NCI-H1105 treated with DMSO at 0.1 percent for 48 hours (cell line): Measurements from ENCODE around the gene APOE.
A peak's percentile ranks its signal among the peaks of the same experiment; 100 is the strongest.
"Not testable (repeated sequence)": the region's sequence is repeated elsewhere in the genome, so short reads cannot be mapped to it uniquely, and the experiment has no call there.

Experiments used
- DNase-seq: peaks from one replicate; lab custom pipeline; 2025; lab: John Stamatoyannopoulos, UW

Gene APOE

DNA sequence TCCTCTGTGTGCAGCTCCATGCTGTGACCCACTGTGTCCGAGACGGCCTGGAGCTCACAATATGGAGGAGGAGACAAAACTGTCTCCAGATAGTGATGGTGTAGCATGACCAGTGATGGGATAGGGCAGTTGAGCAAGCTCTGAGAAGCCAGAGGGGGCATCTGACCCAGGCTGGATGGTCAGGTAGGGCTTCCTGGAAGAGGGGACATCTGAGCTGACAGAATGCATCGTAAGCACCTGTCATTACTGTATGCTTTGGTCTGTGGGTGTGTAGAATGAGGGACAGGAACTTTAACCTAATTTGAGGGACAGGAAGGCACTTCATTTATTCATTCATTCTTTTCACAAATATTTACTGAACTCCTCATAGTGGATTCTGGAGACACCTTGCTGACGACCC, 21.0 kb upstream of the APOE start:
- DNase-seq = no peak

DNA sequence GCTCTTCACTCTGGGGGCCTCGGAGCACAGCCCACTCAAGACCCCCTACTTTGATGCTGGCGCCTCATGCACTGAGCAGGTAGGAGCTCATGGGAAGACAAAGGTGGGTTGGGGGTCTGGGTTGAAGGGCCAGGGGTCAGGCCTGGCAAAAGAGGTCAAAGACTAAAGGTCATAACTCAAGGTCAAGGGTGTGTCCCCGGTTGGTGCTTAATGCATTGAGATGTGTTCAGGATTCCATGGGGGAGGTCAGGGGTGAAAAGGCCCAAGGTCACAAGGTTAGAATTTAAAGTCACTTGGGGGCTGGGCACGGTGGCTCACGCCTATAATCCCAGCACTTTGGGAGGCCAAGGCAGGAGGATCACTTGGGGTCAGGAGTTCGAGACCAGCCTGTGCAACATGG, 19.5 kb upstream of the APOE start:
- no peak for DNase-seq

DNA sequence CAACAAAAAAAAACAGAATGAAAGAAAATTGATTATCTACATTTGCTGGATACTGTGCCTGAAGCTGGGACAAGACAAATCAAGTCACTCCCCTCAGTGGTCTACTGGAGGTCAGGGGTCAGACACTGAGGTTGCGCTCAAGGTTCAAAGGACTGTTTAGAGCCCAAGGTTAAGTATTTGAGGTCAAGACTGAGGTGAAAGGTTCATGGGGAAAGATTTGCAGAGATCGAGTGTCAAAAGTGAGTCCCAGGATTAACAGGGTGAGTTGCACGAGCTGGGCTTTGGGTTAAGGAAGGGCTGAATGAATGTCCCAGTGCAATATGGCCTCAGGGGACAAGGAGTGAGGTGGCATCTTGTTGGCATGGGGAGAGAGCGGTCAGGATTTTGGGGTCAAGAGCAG, 17.9 kb upstream of the APOE start:
- DNase-seq = no peak

GRCh38 chr19:44888335-44888734, 17.3 kb upstream of the APOE start:
- not testable (repeated sequence) for DNase-seq

- no peak for DNase-seq
Observed at GRCh38 chr19:44889830-44890365, 15.7 kb upstream of the APOE start.

DNA sequence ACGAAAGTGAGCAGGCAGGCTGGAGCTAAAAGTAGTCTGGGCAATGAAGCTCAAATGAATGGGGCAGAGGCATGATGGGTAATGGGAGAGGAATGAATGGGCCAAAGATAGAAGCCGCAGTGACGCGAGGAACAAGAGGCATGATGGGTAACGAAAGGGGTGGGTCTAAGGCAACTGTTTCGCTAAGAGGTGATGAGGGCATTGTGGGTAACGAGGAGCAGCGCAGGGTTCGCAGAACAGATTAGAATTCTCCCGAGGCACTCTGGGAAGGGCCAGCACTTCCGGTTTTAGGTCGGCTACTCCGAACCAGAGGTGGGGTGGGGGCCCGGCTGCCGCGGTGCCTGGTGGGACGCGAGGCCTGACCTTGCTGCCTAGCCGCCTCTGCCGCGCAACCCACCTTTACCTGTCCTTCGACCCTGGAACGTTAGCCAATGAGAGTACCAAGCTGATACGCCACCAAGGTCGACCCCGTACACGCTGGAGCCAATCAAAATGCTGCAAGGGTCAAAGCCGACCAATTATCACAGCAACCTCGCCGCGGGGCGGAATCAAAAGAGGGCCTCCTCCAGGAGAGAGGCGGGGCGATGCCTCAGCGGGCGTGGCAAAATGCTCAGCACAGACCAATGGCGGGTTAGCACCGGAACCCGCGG, 15.1 kb upstream of the APOE start:
- DNase-seq = peak; percentile 100

- peak; percentile 100 for DNase-seq
Observed at GRCh38 chr19:44891016-44891882, 14.3 kb upstream of the APOE start, which contains the start of gene TOMM40. TOMM40 (plus strand) TSS chr19:44891254; CDS start chr19:44891416, 162 bp downstream.

DNA sequence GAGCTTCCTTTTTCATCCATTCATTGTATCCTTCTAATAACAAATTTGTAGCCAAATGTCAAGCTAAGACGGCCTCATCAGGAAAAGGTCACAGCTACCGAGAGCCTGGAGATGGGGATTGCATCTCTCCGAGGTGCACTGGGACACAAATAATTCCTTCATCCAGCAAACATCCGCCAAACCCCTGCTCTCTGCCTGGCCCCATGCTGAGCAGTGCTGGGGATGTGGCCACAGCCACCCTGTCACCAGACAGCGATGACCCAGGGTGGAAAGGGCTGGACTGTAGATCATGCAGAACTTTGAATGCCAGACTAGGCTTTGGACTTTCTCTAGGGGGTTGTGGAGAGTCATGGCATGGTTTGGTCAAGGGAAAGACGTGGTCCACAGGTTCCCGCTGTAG, 12.7 kb upstream of the APOE start:
- DNase-seq = no peak

DNA sequence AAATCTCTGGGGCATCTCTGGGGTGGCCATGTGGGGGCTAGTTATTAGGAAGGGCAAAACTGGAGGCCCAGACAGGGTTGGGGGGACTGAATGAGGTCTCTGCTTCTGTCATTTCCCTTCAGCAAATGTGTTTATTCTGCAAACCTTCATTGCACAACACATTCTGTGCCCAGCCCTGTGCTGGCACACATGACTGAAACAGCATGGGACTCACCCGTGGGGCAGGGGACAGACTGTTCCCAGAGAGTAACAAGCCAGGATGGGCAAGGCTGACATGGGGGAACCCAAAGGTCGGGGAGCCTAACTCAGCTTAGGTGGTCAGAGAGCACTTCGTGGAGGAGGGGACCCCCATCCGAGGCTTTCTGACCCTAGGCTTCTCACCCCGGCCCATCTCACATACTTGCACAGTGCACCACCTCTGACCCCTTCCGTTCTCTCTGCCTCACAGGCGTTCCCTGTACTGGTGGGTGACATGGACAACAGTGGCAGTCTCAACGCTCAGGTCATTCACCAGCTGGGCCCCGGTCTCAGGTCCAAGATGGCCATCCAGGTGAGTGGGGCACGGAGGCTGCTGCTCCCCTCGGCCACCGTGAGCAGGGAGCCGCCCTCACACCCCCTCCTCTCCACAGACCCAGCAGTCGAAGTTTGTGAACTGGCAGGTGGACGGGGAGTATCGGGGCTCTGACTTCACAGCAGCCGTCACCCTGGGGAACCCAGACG, 12.1 kb upstream of the APOE start:
- DNase-seq = no peak

GRCh38 chr19:44894052-44894400, 11.6 kb upstream of the APOE start:
- DNase-seq = no peak

DNA sequence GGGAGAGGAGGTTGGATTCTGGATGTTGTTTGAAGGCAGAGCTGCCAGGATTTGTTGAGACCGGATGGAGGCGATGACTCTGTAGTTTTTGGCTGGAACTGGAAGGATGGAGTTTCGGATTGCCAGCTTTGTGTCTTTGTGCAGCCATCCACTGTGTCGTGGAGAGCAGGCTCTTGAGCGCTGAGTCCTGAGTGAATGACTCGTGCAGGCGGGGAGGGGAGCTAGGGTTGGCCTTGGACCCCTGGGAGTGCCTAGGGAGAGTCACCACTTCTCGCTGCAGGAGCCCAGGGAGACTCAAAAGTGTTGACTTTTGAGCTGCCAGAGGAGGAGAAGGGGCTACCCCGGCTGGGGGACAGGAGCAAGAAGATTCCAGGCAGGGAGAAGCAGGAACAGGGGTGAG, 10.7 kb upstream of the APOE start:
- DNase-seq = no peak

DNA sequence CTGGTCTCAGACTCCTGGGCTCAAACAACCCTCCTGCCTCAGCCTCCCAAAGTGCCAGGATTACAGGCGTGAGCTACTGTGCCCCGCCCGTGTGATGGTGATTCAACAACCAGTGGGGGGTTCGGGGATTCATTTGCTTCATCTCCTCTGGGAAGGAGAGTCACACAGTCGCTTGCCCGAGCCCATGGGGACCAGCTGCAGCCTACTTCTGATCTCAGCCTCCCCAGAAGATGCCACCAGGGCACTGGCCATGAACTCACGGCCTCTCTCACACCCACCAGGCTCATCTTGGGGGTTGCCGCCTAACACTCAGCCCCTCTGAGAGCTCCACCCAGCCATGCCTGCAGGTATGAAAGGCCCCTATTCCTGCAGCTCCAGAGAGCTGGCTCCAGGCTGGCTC, 7.8 kb upstream of the APOE start:
- no peak for DNase-seq

- no peak for DNase-seq
Observed at GRCh38 chr19:44900328-44901244, 5.0 kb upstream of the APOE start.

GRCh38 chr19:44903216-44903601, 2.4 kb upstream of the APOE start:
- no peak for DNase-seq

GRCh38 chr19:44903602-44904425, 1.8 kb upstream of the APOE start:
- DNase-seq = peak; percentile 41

- no peak for DNase-seq
Observed at GRCh38 chr19:44904426-44904994, 1.1 kb upstream of the APOE start.

- DNase-seq = no peak
Observed at GRCh38 chr19:44907613-44908012, 2.0 kb downstream of the APOE start.

- DNase-seq = no peak
Observed at GRCh38 chr19:44908074-44908835, 2.7 kb downstream of the APOE start.

GRCh38 chr19:44908836-44909261, 3.3 kb downstream of the APOE start:
- DNase-seq = no peak

GRCh38 chr19:44909775-44910174, 4.2 kb downstream of the APOE start:
- no peak for DNase-seq
